ENCODE measurements around the gene SLC5A1.

Gene SLC5A1

DNA sequence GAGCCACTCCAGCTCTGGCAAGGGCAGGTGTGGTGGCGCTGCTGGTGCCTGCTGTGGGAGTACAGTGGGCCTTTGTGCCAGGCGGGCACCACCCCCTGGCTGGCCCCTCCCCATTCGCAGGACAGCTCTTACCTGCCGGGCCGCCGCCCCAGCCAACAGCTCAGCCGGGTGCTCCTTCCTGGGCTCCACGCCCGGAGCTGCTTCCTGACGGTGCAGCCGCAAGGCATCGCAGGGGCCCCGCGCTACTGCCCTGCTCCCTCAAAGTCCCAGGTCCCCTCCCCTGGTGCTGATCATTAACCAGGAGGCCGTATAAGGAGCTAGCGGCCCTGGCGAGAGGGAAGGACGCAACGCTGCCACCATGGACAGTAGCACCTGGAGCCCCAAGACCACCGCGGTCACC lies at the start of gene SLC5A1:
SLC5A1 (plus strand) TSS at position 338 of the 400 bp plus-strand sequence; CDS start at position 359, 21 bp downstream.
- no peak for DNase-seq

DNA sequence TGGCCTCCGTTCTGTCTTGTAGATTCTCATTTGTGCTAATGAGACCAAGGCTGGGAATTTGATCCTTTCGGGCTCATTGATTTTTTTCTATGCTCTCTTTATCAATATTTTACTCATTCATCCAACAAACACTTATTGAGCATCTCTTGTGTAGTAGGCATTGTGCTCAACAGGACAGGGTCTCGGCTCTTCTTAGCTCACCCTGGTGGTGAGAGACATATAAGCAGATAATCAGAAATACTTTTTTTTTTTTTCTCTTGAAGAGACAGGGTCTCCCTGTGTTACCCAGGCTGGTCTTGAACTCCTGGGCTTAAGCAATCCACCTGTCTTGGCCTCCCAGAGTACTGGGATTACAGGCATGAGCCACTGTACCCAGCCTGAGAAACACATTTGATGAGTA lies 48.0 kb upstream of the SLC5A1 start:
- no peak for DNase-seq

DNA sequence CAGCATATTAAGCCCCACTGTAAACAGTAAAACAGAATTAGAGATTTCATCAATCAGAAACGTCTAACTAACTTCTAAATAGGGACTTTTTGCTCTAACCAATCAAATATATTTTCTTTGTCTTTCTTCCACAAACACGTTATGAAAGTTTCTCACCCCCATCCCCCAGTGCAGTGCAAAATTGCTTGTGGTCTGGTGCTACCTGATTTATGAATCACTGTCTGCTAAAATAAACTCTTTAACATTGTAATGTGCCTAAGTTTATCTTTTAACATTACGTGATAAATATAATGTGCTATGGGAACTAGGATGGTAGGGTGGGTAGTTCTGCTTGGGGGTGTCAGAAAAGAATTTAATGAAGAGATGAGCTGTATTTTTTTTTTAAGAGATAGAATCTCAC lies 47.3 kb upstream of the SLC5A1 start:
- no peak for DNase-seq

DNA sequence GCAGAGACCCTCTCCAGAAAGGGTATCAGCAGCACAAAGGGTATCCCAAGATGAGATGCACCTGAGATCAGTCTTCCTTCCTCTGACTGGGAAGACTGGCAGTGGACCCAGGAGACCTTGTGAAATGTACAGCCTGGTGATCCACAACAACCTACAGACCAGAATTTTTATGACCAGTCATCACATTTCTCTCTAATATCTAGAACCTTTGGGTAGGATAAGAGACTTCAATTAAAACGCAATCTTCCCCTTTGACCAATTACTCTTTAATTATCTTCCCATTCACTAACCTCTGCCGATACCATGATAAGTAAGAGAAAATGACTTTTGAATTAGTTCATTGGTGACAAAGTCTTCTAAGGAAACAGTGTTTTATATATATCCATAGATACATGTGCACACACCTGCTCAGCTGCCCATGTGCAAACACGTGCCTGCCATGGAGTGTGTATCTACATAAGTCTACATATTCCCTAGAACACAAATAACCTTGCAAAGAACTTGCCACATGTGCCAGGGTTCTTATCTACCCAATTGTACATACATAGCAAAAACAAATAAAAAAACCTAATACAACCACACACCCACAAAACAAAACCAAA lies 44.2 kb upstream of the SLC5A1 start:
- DNase-seq: no peak

DNA sequence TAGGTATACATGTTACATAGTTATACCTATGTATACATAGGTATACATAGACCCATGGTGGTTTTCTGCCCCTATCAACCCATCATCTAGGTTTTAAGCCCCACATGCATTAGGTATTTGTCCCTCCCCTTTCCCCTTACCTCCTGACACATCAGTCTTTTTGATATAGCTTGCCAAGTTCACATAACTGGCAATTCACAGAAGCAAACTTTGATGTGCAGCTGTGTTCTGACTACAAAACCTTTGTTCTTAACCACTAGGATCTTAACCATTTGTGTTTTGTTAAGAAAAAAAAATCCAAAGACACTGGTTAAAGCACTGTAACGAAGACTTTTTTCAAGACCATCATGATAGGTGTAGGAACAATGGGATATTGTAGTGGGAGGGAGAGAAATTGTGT lies 42.9 kb upstream of the SLC5A1 start:
- no peak for DNase-seq

DNA sequence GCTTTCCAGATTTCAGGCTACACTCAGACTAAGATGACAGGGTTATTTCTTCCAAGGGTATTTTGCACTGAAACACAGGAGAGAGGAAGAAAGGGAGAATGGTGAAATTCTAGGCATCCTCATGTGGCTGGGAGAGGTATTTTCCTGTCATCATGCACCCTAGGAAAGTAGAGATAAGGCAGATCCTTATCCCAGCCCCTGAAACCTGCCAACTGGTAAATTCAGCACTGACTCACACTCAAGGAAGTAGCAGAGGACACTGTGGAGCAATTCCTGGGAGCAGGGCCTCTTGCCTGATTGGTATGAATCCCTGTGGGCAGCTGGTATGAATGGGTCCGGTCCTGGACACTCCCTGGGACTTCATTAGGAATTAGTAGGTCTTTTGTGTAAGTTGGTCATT lies 37.6 kb upstream of the SLC5A1 start:
- DNase-seq: no peak

DNA sequence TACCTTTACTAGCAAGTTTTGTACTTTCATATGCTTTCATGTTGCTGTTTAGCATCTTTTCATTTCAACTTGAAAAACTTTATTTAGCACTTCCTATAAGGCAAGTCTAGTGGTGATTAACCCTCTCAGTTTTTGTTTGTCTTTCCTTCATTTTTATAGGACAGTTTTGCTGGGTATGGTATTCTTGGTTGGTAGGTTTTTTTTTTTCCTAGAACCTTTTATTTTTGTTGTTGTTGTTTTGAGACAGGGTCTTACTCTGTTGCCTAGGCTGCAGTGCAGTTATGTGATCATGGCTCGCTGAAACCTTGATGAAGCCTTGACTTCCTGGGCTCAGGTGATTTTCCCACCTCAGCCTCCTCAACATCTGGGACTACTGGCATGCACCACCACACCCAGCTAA lies 29.9 kb upstream of the SLC5A1 start:
- DNase-seq: no peak

DNA sequence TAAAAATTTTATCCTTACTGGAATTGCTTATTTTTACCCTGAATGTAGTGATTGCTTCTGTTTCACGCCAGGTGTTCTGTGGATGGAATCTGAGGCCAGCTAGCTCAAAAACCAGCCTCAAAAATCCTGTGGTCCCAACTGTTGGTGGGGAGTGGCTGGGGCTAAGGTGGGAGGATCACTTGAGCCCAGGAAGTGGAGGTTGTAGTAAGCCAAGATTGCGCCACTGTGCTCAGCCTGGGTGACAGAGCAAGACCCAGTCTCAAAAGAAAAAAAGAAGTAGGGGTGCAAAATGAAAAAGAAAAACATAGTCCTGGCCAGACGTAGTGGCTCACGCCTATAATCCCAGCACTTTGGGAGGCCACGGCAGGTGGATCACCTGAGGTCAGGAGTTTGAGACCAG lies 27.0 kb upstream of the SLC5A1 start:
- DNase-seq: no peak

DNA sequence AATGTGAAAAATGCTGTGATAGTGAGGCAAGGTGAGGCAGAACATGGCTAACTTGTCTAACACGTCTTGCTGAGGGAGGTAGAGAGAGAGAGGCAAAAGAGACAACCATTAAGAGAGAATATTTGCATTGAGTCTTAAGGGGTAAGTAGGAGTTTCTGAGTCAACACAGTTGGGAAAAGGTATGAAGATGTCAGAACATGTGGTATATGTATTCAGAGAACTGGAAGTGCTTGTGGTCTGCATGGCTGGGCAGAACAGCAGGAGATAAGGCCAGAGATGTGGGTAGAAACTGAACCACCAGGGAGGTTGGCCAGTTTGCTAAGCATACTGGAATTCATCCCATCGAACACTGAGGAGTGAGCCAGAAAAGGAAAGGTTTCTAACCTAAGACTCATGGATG lies 25.0 kb upstream of the SLC5A1 start:
- no peak for DNase-seq

DNA sequence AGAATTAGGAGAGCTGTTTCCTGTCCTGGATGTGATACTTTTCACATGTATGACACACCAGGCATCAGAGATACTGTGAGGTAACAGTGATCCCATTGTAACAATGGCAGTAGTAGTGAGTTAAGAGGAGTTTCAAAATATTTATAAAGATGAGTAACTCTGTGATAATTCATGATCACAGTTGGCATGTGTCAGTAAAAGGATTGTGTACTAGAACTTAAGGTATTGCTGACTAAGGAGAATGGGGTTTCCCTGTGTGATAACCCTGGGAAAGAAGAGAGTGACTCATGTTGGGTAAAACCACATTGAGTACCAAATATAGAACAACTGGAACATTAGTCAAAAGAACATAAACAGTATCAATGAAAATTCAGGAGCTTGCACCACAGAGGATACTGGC lies 22.9 kb upstream of the SLC5A1 start:
- no peak for DNase-seq

DNA sequence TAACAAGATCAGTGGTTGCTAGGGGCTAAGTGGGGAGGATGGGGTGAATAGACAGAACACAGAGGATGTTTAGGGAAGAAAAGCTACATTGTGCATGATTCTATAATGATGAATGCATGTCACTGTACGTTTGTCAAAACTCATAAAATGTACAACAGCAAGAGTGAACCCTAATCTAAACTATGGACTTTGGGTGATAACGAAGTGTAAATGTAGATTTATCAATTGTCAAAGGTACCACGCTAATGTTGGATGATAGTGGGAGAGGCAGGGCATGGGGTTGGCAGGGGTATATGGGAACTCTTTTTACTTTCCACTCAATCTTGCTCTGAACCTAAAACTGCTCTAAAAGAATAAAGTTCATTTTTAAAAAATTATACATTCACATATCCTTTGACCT lies 21.3 kb upstream of the SLC5A1 start:
- DNase-seq: no peak

DNA sequence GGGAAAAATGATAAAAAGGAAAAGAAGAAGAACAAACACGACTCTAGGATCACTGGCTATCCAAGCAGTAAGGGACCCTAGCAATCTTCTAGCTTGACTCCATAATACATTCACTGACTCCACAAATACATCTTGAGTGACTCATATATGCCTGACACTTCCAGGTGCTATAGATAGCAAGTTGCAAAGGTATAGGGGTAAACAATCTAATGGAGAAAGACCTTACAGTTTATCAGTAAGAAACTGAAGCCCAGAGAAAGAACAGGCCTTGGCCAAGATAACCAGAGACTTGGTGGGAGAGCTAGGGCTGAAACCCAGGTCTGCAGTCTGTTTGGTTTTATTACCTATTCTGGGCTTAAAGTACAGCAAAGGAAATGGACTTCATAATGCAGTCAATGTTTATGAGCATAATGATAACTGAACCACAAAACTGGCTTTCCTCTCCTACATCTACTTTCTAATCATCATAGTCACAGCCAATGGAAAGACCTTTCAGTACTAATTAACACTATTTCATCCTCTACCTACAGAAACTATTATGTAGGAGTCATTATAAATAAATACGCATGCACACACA lies 19.7 kb upstream of the SLC5A1 start:
- DNase-seq: no peak

DNA sequence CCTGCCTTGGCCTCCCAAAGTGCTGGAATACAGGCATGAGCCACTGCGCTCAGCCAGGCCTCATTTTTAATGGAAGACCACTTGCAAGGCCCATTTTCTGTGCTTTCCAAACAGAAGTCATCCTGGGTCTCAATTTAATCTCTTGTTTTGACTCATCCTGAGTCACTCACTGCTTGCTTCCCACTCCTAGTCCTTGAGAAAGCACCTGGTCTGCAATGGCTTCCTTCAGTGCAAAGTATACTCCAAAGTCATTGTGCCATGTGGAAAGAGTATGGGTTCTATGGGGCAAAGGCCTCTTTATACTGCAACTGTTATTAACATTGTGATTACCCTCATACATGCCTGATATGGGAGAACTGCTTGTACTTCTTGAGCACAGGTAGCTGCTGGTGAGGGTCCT lies 18.3 kb upstream of the SLC5A1 start:
- no peak for DNase-seq

DNA sequence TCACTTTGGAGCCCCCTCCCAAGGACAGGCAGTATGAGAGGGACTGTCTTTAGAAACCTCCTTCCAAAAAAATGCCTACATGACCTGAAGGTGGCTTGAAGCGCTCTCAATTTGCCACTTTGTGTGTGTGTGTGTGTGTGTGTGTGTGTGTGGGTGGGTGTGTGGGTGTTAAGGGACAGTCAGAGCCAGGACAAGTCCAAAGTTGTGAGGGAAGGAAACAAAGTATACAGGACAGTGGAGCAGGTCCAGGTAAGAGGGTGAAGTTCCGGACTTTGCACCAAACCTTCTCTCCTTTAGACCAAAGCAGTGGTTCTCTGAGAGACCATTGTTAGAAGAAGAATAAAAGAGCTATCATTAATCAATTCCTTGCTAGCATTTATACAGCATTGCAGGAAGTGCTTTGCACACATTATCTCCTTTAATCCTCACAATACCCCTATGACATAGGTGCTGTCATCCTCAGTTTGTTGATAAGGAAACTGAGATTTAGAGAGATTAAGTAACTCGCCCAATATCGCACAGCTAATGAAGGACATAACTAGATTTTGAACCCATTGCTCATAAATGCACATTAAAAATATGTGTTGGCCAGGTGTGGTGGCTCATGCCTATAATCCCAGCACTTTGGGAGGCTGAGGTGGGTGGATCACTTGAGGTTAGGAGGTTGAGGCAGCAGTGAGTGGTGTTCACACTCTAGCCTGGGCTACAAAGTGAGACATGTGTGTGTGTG lies 12.4 kb upstream of the SLC5A1 start:
- DNase-seq: no peak

DNA sequence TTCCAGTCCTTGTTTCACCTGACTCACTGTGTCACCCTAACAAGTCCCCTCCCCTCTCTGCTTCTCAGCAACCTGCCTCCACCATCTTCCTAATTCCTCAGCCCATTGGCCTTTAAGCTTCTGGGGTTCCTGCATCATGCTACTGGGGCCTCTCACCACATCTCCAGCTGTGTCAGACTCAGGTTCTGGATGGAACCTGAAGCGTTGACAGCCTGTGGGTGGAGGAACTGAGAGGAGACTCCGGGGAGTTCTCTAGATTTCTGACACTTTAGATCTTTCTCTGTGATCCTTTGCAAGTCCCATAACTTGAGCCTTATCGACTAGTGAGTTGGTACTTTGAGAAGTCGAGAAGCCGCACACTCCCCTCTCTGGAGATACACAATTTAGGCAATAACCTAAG lies 11.6 kb upstream of the SLC5A1 start:
- DNase-seq: no peak

DNA sequence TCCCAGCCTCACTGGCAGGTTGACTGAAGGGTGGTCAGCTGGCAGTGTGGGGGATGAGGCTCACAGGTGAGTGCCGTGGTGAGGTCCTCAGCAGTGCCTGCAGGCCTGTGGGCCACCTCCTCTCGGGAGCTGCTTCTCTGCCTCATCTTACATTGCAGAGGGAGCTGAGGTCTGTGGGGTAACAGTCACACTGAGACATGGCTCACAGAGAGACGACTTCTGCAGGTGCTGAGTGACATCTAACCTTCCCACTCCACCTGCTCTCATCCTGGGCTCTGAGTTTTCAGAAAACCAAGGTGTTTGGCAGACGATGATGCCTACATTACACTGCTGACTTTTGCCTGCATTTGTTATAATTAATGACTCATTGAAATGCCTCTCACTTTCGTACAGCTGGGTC lies 8.8 kb upstream of the SLC5A1 start:
- DNase-seq: no peak

DNA sequence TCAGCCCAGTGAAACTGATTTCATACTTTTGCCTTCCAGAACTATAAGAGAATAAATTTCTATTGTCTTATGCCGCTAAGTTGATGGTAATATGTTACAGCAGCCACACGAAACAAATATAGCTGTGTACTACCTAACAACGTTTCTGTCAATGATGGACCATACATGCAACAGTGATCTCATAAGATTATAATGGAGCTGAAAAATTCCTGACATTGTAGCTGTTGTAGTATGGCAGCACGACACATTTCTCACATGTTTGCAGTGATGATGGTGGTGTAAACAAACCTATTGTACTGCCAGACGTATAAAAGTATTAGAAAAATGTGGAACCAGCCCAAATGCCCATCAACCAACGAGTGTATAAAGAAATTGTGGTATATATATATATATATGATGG lies 5.8 kb upstream of the SLC5A1 start:
- DNase-seq: no peak

DNA sequence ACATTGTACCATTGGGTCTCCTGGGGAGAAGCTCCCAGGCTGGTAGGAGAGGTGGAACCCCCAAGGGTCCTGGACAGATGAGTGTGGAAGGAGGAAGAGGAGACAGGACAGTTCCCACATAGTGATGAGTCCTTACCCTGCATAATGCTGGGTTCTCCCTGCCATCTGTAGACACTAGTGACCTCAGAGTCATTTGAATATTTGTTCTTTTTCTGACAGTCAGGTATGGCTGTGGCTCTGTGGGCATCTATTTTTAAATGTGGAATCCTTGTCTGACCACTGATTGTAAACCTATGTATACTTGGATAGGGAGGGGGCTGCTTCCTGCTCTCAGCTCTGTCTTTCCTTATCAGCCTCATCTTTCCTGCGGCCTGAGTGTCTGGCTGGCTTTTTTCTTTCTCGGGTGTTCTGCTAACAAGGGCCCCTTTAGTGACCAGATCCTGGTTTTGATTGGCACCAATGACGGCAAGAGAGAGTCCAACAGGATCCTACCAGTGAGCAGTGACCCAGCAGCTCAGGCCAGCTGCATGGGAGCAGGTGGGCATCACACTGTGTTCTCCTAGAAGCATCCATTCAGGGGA lies 2.6 kb upstream of the SLC5A1 start:
- DNase-seq: no peak

DNA sequence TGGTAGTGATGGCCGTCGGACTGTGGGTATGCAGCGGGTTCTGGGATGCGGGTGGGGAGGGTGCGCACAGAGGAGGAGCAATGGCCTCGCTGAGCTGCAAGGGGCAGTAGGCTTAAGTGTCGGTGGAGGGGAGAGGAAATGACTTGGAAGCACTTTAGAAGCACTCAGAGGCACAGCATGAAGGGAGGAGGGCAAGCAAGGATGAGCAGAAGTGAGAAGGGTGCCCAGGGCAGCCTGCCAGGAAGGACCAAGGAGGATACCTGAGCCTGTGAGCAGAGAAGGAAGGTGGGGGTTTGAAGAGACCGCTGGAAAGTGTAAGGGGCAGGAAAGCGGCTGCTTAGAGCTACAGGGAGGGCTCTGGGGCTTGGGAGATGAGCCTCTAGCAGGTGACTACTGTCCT lies 330 bp downstream of the SLC5A1 start:
- DNase-seq: no peak

DNA sequence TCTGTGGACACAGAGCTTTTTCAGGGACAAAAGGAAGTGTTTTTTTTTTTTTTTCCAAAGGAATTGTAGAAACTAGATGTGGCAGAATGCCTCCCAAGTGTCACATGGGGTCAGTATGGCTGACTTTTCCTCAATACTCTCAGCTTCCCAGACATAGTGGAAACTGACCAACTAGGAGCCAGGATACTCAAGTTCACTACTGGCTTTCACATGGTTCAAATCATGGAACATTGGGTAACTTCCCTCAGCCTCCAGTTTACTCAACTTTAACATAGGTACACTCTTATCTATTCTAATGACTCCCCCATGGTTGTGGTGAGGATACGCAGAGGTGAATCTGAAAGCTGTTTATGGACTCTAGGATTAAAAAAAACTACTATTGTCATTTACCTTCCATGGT lies 1.4 kb downstream of the SLC5A1 start:
- DNase-seq: no peak

DNA sequence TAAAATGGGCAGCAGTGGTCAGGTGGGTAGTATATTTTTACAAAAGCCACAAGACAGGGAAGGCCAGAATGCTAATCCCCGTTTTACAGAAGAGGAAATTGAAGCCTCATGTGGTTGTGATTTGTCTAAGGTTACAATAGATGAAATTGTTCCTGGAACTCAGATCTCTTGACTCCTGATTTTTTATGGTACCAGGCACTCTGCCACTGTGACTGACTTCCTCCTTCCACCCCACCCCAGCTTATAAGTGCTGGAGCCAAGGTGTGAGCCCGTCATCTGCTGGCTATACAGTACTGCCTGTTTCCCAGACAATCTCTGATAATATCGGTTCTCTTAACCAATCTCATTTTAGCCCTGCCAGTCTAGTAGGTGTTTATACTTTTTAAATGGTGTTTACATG lies 1.9 kb downstream of the SLC5A1 start:
- DNase-seq: no peak

DNA sequence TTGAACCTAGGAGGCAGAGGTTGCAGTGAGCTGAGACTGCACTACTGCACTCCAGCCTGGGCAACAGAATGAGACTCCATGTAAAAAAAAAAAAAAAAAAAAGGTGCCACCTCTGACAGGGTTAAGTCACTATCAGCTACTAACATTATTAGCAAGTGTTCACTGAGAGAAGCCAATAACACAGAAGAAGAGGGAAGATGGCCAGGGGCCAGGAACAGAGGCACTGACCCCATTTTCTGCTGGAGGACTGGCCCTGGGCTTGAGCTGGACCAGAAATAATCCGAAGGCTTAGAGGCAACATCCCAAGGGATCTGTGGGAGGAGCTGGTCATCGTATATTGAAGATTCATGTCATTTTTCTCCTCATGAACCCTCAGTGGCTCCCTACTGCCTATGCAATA lies 5.0 kb downstream of the SLC5A1 start:
- DNase-seq: no peak

DNA sequence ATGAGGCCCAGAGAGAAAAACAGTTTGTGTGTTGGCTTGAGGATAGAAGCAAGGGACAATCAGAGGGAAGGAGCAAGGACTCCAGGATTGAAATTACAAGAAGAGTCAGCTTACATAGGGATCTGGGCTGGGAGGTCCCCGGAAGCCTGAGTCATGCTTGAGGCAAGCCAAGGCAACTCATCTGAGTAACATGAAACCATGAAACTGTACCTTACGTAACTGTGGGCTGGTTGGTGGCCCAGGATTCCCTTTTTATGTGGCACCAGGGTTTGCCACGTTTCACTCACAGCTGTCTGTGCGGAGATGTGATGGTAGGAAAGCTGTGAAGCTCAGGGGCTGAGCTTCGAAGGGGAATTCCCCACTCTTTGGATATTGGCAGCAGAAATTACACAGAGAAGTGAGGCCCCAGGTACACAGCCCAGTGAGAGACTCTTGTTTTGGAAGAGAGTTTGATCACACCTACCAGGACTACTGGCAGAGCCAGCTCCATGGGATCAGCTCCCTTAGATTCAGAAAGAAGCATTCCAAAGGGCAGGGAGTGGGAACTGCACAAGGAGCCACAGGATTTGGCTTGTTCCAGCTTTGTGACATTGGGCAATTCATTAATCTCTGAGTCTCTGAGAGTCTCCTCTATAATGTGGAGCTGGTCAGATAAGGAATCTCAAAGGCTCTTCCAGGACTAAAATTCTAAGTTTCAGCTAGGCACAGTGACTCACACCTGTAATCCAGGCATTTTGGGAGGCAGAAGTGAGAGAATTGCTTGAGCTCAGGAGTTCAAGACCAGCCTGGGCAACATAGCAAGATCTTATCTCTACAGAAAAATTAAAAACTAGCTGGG lies 7.8 kb downstream of the SLC5A1 start:
- DNase-seq: peak in 1 of 2 experiments; percentile 20
